Tibial nerve (tissue), 4 donors: Measurements from ENCODE around the gene SH2D5.

Source experiments
- EP300 ChIP-seq, 2 donors: sonication (generic); formaldehyde crosslinking; IDR thresholded peaks; one replicate each; pipeline ENCODE4 v1.6.1; 2017; ENCODE audit warnings: antibody characterized with exemption in 2 of 2, mild to moderate bottlenecking in 1 of 2
- POLR2A ChIP-seq, 2 donors: fragments of 450-650 bp; IDR thresholded peaks; one replicate each; pipeline ENCODE4 v1.6.1; 2017; ENCODE audit warnings: antibody characterized with exemption in 2 of 2, mild to moderate bottlenecking in 2 of 2, moderate library complexity in 2 of 2
- TF ChIP-seq, protein P1 (sequence below), 5 experiments: fragments of 200-600 bp in 3 of 5; fragments of 450-650 bp in 2 of 5; sonication (generic) in 3 of 5; IDR thresholded peaks; one replicate each; pipeline ENCODE4 v1.5.1; 2016 to 2019; ENCODE audit warnings: antibody characterized with exemption in 5 of 5, mild to moderate bottlenecking in 3 of 5, moderate library complexity in 2 of 5

DNA sequence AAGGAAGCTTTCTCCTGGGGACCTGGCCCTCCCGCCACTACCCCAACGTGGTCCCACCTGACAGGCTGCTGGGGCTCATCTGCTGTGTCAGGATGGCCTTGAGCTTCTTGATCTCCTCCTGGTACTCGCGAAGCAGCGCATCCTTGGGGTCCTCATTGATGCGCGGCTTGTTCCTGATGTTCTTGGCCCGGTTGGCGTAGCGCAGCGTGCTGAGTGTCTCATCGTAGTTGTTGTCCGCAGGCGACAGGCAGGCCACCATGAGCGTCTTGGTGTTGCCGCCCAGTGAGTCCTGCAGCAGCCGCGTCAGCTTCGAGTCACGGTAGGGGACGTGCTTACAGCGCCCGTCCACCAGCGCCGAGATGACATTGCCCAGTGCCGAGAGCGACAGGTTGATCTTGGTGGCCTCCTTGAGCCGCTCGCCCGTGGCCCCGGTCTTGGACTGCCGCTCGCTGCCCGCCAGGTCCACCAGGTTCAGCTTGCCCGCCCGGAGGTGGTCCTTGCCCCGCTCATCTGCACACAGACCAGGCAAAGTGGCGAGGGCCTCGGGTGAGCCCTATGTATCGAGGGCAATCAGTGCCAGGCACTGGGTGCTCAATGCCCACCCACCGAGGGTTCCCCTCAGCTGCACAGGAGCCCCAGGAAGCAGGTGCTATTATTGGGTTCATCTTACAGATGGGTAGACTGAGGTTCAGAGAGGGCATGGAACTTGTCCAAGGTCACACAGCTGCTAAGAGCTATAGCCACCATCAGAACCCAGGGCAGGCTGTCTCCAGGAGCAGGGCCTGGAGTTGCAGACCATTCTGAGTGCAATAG is 27.9 kb downstream of the SH2D5 start:
- TF ChIP-seq, protein P1, sequence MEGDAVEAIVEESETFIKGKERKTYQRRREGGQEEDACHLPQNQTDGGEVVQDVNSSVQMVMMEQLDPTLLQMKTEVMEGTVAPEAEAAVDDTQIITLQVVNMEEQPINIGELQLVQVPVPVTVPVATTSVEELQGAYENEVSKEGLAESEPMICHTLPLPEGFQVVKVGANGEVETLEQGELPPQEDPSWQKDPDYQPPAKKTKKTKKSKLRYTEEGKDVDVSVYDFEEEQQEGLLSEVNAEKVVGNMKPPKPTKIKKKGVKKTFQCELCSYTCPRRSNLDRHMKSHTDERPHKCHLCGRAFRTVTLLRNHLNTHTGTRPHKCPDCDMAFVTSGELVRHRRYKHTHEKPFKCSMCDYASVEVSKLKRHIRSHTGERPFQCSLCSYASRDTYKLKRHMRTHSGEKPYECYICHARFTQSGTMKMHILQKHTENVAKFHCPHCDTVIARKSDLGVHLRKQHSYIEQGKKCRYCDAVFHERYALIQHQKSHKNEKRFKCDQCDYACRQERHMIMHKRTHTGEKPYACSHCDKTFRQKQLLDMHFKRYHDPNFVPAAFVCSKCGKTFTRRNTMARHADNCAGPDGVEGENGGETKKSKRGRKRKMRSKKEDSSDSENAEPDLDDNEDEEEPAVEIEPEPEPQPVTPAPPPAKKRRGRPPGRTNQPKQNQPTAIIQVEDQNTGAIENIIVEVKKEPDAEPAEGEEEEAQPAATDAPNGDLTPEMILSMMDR (IDR thresholded peaks at IDR 0.05) = no peak
- TF ChIP-seq POLR2A (IDR thresholded peaks at IDR 0.05) = no peak
- TF ChIP-seq EP300 (IDR thresholded peaks at IDR 0.05) = no peak
